Esophagus squamous epithelium (tissue), 5 donors: Measurements from ENCODE around the gene SDR9C7. TPM values are rescaled to one million over a fixed set of nuclear protein-coding genes. Genes with fewer than 3 reads are reported as not detected.

Experiments used
- DNase-seq: peaks from one replicate; lab custom pipeline; 2025; lab: John Stamatoyannopoulos, UW
- H3K27ac ChIP-seq, 4 donors: fragments of 200-600 bp; sonication (generic); one replicate each; pipeline ENCODE4 v1.5.1; 2016 to 2019; ENCODE audit warnings: mild to moderate bottlenecking in 1 of 4
- H3K27me3 ChIP-seq, 4 donors: fragments of 200-600 bp; sonication (generic); 1 replicate in 3 of 4; 2 replicates in 1 of 4; pipeline versions ENCODE4 v1.5.1 to v1.6.0; 2017 to 2021; ENCODE audit warnings: antibody characterized with exemption in 1 of 4
- H3K36me3 ChIP-seq, 3 donors: fragments of 200-600 bp; sonication (generic); one replicate each; pipeline ENCODE4 v1.5.1; 2016 to 2019
- H3K4me1 ChIP-seq, 3 donors: fragments of 200-600 bp; sonication (generic); one replicate each; pipeline ENCODE4 v1.5.1; 2017 to 2019
- H3K4me3 ChIP-seq, 4 donors: fragments of 200-600 bp; sonication (generic); 1 replicate in 3 of 4; 2 replicates in 1 of 4; pipeline ENCODE4 v1.5.1; 2016 to 2019; ENCODE audit warnings: mild to moderate bottlenecking in 2 of 4, moderate library complexity in 1 of 4
- H3K9me3 ChIP-seq, 3 donors: fragments of 200-600 bp; sonication (generic); one replicate each; pipeline ENCODE4 v1.5.1; 2016 to 2019
- CTCF ChIP-seq, 6 experiments: fragments of 450-650 bp in 4 of 6; fragments of 200-600 bp in 2 of 6; sonication (generic) in 2 of 6; IDR thresholded peaks; one replicate each; pipeline ENCODE4 v1.5.1; 2016 to 2019; ENCODE audit warnings: antibody characterized with exemption in 6 of 6, mild to moderate bottlenecking in 4 of 6, moderate library complexity in 4 of 6
- POLR2A ChIP-seq, 4 donors: fragments of 450-650 bp; IDR thresholded peaks; one replicate each; pipeline ENCODE4 v1.6.1; 2017; ENCODE audit warnings: antibody characterized with exemption in 4 of 4, mild to moderate bottlenecking in 4 of 4, moderate library complexity in 3 of 4
- WGBS, 2 donors: methylation state at CpG; one replicate each; pipeline ENCODE4 v1.1.5; 2018; 5-methylcytosine and 5-hydroxymethylcytosine counted together
- intact Hi-C: fragments of 100-400 bp; cut with DNase I; formaldehyde crosslinking; loops from one replicate; pipeline ENCODE4 v1.15.0; 2022
- total RNA-seq, 4 donors: library from RNA; depleted of rRNA; stranded (reverse); fragments of >200 nt; gene quantifications; one replicate each; pipeline ENCODE4 v1.1.0, GENCODE V29; 2016
- donor health status: DM: yes; HTN: yes; CAD: no.

SDR9C7 gene
- total RNA-seq, 4 donors from 2014 or later = 2.9 to 42.1 (median 19.8) TPM

GRCh38 chr12:56954057-56954957 is 20.1 kb upstream of the SDR9C7 start:
- Histone ChIP-seq H3K4me3 (no peak overlapping the region), H3K27me3 (no peaks in the 10 kb centered on the region), H3K36me3 (no peaks in the 10 kb centered on the region), H3K27ac (no peak overlapping the region), H3K4me1 (peaks cover 0 to 34% (median 9%) of the 10 kb centered on the region in 3 donors), H3K9me3 (peaks cover 0 to 10% (median 5%) of the 10 kb centered on the region in 3 donors)
- no peak for TF ChIP-seq POLR2A (IDR thresholded peaks at IDR 0.05)
- TF ChIP-seq CTCF (IDR thresholded peaks at IDR 0.05) = no peak
- WGBS, 2 donors = 100% methylated on average over 2 of the region's 6 CpGs; no CpG with 5 or more reads in 1 of the 2 donors
- intact Hi-C loops = no loop called here
- DNase-seq = no peak

DNA sequence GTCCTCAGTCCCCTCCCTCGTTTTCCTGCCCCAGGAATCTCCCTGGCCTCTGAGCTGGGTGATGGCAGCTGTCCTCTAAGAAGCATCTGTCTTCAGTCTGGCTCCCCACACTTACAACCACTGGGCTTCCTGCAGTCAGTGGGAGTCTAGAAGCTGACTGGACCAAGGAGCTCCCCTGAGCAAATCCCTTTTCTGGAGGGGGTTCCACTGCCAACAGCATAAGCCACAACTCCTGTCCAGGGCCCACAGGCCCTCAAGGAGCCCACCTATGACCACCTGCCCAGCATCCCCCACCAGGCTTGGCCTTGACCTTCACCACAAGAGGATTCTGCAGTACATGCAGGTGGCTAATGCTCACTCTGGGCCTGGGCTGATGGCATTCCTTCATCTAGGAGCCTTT is 19.1 kb upstream of the SDR9C7 start:
- no peaks in the 10 kb centered on the region for H3K36me3 ChIP-seq
- peaks cover 0 to 4% (median 1%) of the 10 kb centered on the region in 3 donors for H3K9me3 ChIP-seq
- TF ChIP-seq CTCF (IDR thresholded peaks at IDR 0.05) (no peak), POLR2A (IDR thresholded peaks at IDR 0.05) (no peak)
- DNase-seq = no peak
- H3K4me1 ChIP-seq = peaks cover 0 to 29% (median 9%) of the 10 kb centered on the region in 3 donors
- H3K27me3 ChIP-seq = no peaks in the 10 kb centered on the region
- intact Hi-C loops = no loop called here
- 24 to 53% methylated on average over 1 of the region's 1 CpG for WGBS, 2 donors
- H3K27ac ChIP-seq = no peak overlapping the region
- H3K4me3 ChIP-seq = no peak overlapping the region

DNA sequence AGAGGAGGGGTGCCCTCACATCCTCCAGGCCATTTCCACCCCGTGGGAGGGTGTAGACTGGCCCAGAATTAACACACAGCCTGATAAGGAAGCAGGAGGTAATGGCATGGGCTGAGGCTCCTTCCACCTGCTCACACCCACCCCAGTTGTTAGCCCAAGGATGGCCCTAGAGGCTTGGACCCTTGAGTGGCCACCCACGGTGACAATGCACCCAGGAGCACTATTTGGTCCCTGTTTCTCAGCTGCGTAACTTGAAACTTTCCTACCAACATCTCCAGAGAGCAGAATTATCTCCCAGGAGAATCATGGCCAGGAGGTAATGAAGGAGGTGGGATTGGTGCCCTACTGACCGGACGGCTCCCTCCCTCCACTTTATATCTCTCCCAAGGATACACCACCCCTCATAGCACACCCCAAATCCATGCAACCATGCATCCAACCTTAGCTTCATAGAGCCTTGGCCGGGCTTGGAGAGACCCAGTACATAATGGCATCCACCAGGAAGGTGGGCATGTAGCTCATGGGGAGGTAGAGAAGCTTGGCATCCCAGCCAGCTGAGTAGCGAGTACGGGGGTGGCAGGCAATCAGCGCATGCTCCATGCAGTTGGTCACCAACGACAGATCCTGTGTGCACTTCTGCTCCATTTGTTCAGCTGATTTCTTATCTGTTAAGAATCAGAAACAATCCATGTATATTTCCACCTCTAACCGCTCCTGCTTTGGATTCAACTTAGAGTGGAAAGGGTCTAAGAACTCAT is 17.6 kb upstream of the SDR9C7 start:
- no peak for TF ChIP-seq CTCF (IDR thresholded peaks at IDR 0.05)
- TF ChIP-seq POLR2A (IDR thresholded peaks at IDR 0.05) = no peak
- Histone ChIP-seq H3K27me3 (no peaks in the 10 kb centered on the region), H3K9me3 (no peaks in the 10 kb centered on the region), H3K4me1 (peaks cover 0 to 14% (median 3%) of the 10 kb centered on the region in 3 donors), H3K27ac (no peak overlapping the region), H3K36me3 (no peaks in the 10 kb centered on the region), H3K4me3 (no peak overlapping the region)
- DNase-seq = no peak
- 90 to 96% methylated on average over 8 to 10 of the region's 11 CpGs for WGBS, 2 donors
- intact Hi-C loops = no loop called here

GRCh38 chr12:56948881-56949280 is 14.7 kb upstream of the SDR9C7 start:
- no peaks in the 10 kb centered on the region for H3K27me3 ChIP-seq
- no peak overlapping the region for H3K27ac ChIP-seq
- no peaks in the 10 kb centered on the region for H3K4me1 ChIP-seq
- no peak for TF ChIP-seq POLR2A (IDR thresholded peaks at IDR 0.05)
- TF ChIP-seq CTCF (IDR thresholded peaks at IDR 0.05) = no peak
- DNase-seq = no peak
- no peaks in the 10 kb centered on the region for H3K9me3 ChIP-seq
- WGBS, 2 donors = 100% methylated on average over 1 to 2 of the region's 2 CpGs
- intact Hi-C loops = no loop called here
- no peaks in the 10 kb centered on the region for H3K36me3 ChIP-seq
- no peak overlapping the region for H3K4me3 ChIP-seq

GRCh38 chr12:56948457-56948777 is 14.2 kb upstream of the SDR9C7 start:
- Histone ChIP-seq H3K4me3 (no peak overlapping the region), H3K27ac (no peak overlapping the region), H3K27me3 (no peaks in the 10 kb centered on the region), H3K9me3 (no peaks in the 10 kb centered on the region), H3K4me1 (no peaks in the 10 kb centered on the region), H3K36me3 (no peaks in the 10 kb centered on the region)
- no peak for TF ChIP-seq CTCF (IDR thresholded peaks at IDR 0.05)
- no peak for TF ChIP-seq POLR2A (IDR thresholded peaks at IDR 0.05)
- no peak for DNase-seq
- intact Hi-C loops = no loop called here
